ENCODE results near the gene COX20. TPM values are rescaled to one million over a fixed set of nuclear protein-coding genes. Genes with fewer than 3 reads are reported as not detected.
A peak's percentile ranks its signal among the peaks of the same experiment; 100 is the strongest.

The COX20 gene
- total RNA-seq, 4 donors from 2014 or later, result 74.8 to 125 (median 101) TPM

DNA sequence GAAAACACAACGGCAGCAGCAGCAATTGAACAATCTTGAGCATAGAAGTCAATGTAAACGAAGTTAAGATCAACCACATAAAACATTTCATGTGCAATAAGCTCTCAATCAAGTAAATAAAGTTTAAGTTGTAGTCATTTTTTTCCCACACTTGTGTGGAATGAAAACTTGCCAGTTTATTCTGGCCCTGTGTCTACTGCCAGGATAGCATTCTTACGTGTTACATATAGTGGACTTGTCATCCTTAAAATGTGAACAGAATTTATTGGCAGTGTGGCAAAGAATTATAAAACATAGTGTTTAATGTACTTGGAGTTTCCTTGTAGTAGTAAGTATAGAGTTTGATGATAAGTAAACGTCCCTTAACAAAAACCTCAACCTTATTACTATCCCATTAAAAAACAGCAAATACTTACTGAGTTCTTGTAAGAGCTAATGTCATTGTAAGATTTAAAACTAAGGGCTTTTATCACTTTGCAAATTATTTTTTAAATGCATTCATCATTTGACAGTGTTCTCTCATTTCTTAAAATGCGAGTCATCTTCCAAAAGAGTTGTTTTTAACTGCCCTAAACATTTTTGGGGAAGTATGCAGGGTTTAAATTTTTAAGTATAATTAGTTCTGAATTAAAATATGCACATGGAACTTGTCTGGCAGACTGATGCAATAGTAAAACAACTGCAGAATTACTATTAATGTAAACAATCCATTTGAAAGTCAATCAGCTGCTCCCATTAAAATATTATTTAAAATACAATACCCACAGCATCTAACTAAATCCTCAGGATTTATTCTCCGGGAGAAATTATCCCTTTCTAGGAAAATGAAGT, 7.9 kb downstream of the COX20 start:
- intact Hi-C loops (cut with DNase I), result no loop called here
- H3K27me3 ChIP-seq, result no peaks in the 10 kb centered on the region
- WGBS, result 59% methylated on average over 6 of the region's 6 CpGs

DNA sequence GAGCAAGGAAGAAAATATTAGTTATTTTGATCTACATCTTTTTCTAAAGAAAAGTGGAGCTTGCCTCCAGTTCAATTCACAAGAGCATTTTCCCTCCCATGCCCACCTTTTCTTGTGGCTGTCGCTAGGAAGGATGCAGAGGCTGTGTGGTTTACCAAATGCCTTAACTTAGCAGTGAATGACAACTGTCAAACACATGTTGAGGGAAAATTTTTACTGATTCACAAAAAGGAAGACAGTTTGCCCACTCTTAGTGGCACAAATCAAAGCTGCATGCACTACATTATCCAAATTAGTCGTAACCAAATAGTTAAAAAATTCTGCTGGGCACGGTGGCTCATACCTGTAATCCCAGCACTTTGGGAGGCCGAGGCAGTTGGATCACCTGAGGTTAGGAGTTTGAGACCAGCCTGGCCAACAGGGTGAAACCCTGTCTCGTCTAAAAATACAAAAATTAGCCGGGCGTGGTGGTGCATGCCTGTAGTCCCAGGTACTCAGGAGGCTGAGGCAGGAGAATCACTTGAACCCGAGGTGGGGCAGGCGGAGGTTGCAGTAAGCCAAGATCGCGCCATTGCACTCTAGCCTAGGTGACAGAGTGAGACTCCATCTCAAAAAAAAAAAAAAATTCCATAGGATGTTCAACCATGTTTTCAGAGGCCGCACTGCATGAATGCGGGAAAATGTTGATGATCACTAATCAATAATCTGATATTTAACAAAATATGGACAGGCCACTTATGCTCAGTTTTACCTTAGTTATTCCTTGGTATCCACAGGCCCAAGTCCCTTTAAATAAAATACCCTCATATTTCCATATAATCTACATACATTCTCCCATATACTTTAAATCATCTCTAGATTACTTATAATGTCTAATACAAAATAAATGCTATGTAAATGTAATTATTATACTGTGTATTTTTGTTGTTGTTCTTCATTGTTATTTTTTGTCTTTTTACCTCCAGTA, 9.0 kb downstream of the COX20 start:
- Histone ChIP-seq H3K27ac (replicated peaks in 1 of 4) (no peak overlapping the region), H3K4me3 (no peak overlapping the region), H3K9me3 (no peaks in the 10 kb centered on the region), H3K36me3 (peaks cover 32 to 86% (median 56%) of the 10 kb centered on the region in 4 donors), H3K4me1 (peaks cover 12 to 59% (median 54%) of the 10 kb centered on the region in 4 donors), H3K27me3 (no peaks in the 10 kb centered on the region)
- 88% methylated on average over 13 of the region's 13 CpGs for WGBS
- TF ChIP-seq EP300 (IDR thresholded peaks at IDR 0.05) (no peak), POLR2A (IDR thresholded peaks at IDR 0.05; ENCODE audit: low read depth) (no peak), POLR2AphosphoS5 (IDR thresholded peaks at IDR 0.05) (no peak)
- TF ChIP-seq, protein P1, sequence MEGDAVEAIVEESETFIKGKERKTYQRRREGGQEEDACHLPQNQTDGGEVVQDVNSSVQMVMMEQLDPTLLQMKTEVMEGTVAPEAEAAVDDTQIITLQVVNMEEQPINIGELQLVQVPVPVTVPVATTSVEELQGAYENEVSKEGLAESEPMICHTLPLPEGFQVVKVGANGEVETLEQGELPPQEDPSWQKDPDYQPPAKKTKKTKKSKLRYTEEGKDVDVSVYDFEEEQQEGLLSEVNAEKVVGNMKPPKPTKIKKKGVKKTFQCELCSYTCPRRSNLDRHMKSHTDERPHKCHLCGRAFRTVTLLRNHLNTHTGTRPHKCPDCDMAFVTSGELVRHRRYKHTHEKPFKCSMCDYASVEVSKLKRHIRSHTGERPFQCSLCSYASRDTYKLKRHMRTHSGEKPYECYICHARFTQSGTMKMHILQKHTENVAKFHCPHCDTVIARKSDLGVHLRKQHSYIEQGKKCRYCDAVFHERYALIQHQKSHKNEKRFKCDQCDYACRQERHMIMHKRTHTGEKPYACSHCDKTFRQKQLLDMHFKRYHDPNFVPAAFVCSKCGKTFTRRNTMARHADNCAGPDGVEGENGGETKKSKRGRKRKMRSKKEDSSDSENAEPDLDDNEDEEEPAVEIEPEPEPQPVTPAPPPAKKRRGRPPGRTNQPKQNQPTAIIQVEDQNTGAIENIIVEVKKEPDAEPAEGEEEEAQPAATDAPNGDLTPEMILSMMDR (IDR thresholded peaks at IDR 0.05), result no peak
- intact Hi-C loops (cut with DNase I), result no loop called here
- DNase-seq (ENCODE audit: extremely low spot score), result no peak

More for the DNA sequence above, 7.9 kb downstream of the COX20 start:
- Histone ChIP-seq H3K9me3 (no peaks in the 10 kb centered on the region), H3K4me3 (no peak overlapping the region), H3K27ac (replicated peaks in 1 of 4) (peak overlapping the region in 2 of 4 donors; percentile 54 to 99), H3K4me1 (peaks cover 20 to 62% (median 61%) of the 10 kb centered on the region in 4 donors), H3K36me3 (peaks cover 32 to 76% (median 53%) of the 10 kb centered on the region in 4 donors)
- no peak for DNase-seq (ENCODE audit: extremely low spot score)
- TF ChIP-seq, protein P1 (IDR thresholded peaks at IDR 0.05), result no peak
- no peak for TF ChIP-seq EP300 (IDR thresholded peaks at IDR 0.05)
- no peak for TF ChIP-seq POLR2AphosphoS5 (IDR thresholded peaks at IDR 0.05)
- no peak for TF ChIP-seq POLR2A (IDR thresholded peaks at IDR 0.05; ENCODE audit: low read depth)

DNA sequence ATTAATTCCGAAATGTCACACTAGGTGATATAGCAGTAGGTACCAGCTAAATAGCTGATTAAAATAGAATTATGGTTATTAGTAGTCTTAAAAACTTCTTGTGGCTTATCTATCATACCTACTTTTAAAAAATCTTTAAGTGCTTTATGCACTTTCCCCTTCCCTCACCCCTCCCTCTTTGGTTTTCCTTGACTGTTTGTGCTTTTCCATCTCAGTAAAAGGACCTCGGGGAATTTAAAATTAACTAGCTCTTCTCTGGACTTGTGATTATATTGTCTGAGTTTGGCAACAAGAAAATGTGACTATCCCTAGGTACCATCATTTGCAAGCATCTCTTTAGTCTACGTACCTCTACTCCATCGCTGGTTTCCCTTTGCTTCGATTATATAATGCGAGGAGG, 11.2 kb downstream of the COX20 start:
- H3K36me3 ChIP-seq, result peaks cover 41 to 94% (median 66%) of the 10 kb centered on the region in 4 donors
- DNase-seq (ENCODE audit: extremely low spot score), result no peak
- peaks cover 0 to 49% (median 44%) of the 10 kb centered on the region in 4 donors for H3K4me1 ChIP-seq
- no peaks in the 10 kb centered on the region for H3K9me3 ChIP-seq
- intact Hi-C loops (cut with DNase I), result no loop called here
- no peak overlapping the region for H3K4me3 ChIP-seq
- H3K27me3 ChIP-seq, result no peaks in the 10 kb centered on the region
- 93% methylated on average over 6 of the region's 6 CpGs for WGBS
- TF ChIP-seq POLR2AphosphoS5 (IDR thresholded peaks at IDR 0.05) (no peak), EP300 (IDR thresholded peaks at IDR 0.05) (no peak), POLR2A (IDR thresholded peaks at IDR 0.05; ENCODE audit: low read depth) (no peak)
- TF ChIP-seq, protein P1 (IDR thresholded peaks at IDR 0.05), result no peak
- no peak overlapping the region for H3K27ac ChIP-seq (replicated peaks in 1 of 4)

DNA sequence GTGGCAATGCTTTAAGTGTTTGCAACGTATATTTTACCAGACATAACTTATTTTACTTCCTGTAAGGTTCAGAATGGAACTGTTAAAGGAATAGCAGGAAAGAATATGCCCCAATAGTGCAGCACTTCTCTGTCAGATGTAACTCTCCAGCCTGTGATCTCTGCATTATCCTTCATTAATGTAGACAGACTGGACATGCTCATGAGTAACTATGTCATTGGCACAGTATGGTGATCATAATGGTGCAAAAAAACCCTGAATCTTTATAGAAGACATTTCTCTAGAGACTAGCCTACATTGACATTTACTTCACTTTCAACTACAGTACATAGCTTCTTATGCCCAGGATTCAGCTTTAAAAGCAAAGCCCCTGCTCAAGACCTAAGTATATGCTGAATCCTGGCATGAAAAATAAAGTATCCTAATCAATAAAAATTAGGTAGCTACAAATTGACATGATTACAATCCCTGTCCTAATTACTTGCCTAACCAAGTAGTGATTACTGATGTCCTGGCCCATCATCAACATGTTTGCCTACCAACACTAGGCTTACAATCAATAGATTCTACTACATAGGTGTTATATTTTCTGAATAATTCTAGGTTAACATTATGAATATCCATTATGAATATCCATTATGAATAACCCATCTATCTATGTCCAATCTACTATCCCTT, 13.9 kb downstream of the COX20 start:
- H3K27me3 ChIP-seq, result no peaks in the 10 kb centered on the region
- no peak for TF ChIP-seq POLR2AphosphoS5 (IDR thresholded peaks at IDR 0.05)
- TF ChIP-seq, protein P1 (IDR thresholded peaks at IDR 0.05), result no peak
- no peak for TF ChIP-seq POLR2A (IDR thresholded peaks at IDR 0.05; ENCODE audit: low read depth)
- no peak for TF ChIP-seq EP300 (IDR thresholded peaks at IDR 0.05)
- peak overlapping the region in 1 of 4 donors; percentile 7 for H3K27ac ChIP-seq (replicated peaks in 1 of 4)
- H3K4me1 ChIP-seq, result peaks cover 3 to 45% (median 34%) of the 10 kb centered on the region in 4 donors
- H3K4me3 ChIP-seq, result no peak overlapping the region
- H3K36me3 ChIP-seq, result peaks cover 32 to 94% (median 63%) of the 10 kb centered on the region in 4 donors
- DNase-seq (ENCODE audit: extremely low spot score), result no peak
- intact Hi-C loops (cut with DNase I), result no loop called here
- no peaks in the 10 kb centered on the region for H3K9me3 ChIP-seq
- WGBS, result 41% methylated on average over 1 of the region's 1 CpG
